Thoracic aorta (tissue), 2 donors: ENCODE measurements around the gene SLC17A2. TPM values are rescaled to one million over a fixed set of nuclear protein-coding genes. Genes with fewer than 3 reads are reported as not detected.

Source experiments
- ATAC-seq: fragments of 150-250 bp; one replicate; pipeline ENCODE4 v1.8.0; 2017; ENCODE audit warnings: low read depth; ENCODE audit not compliant: insufficient number of reproducible peaks, low FRiP score
- DNase-seq: peaks from one replicate; pipeline ENCODE4 v3.0.0-alpha.2; 2020; ENCODE audit warnings: low spot score
- H3K27ac ChIP-seq, 2 donors: fragments of 200-600 bp; sonication (generic); 1 replicate in 1 of 2; 2 replicates in 1 of 2; pipeline ENCODE4 v1.5.1; 2016; ENCODE audit warnings: mild to moderate bottlenecking in 2 of 2, moderate library complexity in 2 of 2
- H3K27me3 ChIP-seq: fragments of 200-600 bp; sonication (generic); replicated peaks from 2 replicates; pipeline ENCODE4 v1.6.0; 2016; ENCODE audit warnings: mild to moderate bottlenecking; ENCODE audit not compliant: insufficient read depth
- H3K36me3 ChIP-seq: fragments of 200-600 bp; sonication (generic); one replicate; pipeline ENCODE4 v1.5.1; 2016
- H3K4me1 ChIP-seq, 2 donors: fragments of 200-600 bp; sonication (generic); 1 replicate in 1 of 2; 2 replicates in 1 of 2; pipeline versions ENCODE4 v1.5.1 to v1.6.0; 2016; ENCODE audit warnings: low read depth in 2 of 2, mild to moderate bottlenecking in 1 of 2; ENCODE audit not compliant: control insufficient read depth in 1 of 2
- H3K4me3 ChIP-seq: fragments of 200-600 bp; sonication (generic); 2 replicates; pipeline ENCODE4 v1.5.1; 2016; ENCODE audit warnings: mild to moderate bottlenecking
- H3K9me3 ChIP-seq: fragments of 200-600 bp; sonication (generic); 2 replicates; pipeline ENCODE4 v1.5.1; 2016
- CTCF ChIP-seq: fragments of 200-600 bp; sonication (generic); IDR thresholded peaks from one replicate; pipeline ENCODE4 v1.5.1; 2019; ENCODE audit warnings: antibody characterized with exemption
- total RNA-seq, 2 donors: library from RNA; depleted of rRNA; stranded (reverse); fragments of >200 nt; gene quantifications; one replicate each; pipeline versions ENCODE4 v1.1.0 to v1.2.3, GENCODE V29; 2016

Gene SLC17A2
- total RNA-seq, 2 donors from 2014 or later: not detected

- DNase-seq (no peak), ATAC-seq (no peak)
- no peaks in the 10 kb centered on the region for H3K27me3 ChIP-seq
- TF ChIP-seq CTCF: no peak
- H3K4me3 ChIP-seq: no peak overlapping the region
- no peaks in the 10 kb centered on the region for H3K4me1 ChIP-seq
- no peak overlapping the region for H3K27ac ChIP-seq
- H3K36me3 ChIP-seq: no peaks in the 10 kb centered on the region
- no peaks in the 10 kb centered on the region for H3K9me3 ChIP-seq
These were observed 57.7 kb downstream of the SLC17A2 start for GRCh38 chr6:25872814-25873213.

GRCh38 chr6:25869840-25870239, 60.7 kb downstream of the SLC17A2 start:
- ATAC-seq (no peak), DNase-seq (no peak)
- H3K27ac ChIP-seq: no peak overlapping the region
- no peaks in the 10 kb centered on the region for H3K4me1 ChIP-seq
- no peak for TF ChIP-seq CTCF
- no peak overlapping the region for H3K4me3 ChIP-seq
- no peaks in the 10 kb centered on the region for H3K27me3 ChIP-seq
- H3K36me3 ChIP-seq: no peaks in the 10 kb centered on the region
- H3K9me3 ChIP-seq: no peaks in the 10 kb centered on the region

GRCh38 chr6:25868436-25869183, 61.9 kb downstream of the SLC17A2 start:
- Histone ChIP-seq H3K27ac (no peak overlapping the region), H3K9me3 (no peaks in the 10 kb centered on the region), H3K36me3 (no peaks in the 10 kb centered on the region), H3K4me3 (no peak overlapping the region), H3K27me3 (no peaks in the 10 kb centered on the region), H3K4me1 (no peaks in the 10 kb centered on the region)
- TF ChIP-seq CTCF: no peak
- ATAC-seq (no peak), DNase-seq (no peak)

GRCh38 chr6:25866011-25866410, 64.5 kb downstream of the SLC17A2 start:
- DNase-seq (no peak), ATAC-seq (no peak)
- TF ChIP-seq CTCF: no peak
- no peaks in the 10 kb centered on the region for H3K27me3 ChIP-seq
- no peaks in the 10 kb centered on the region for H3K9me3 ChIP-seq
- no peak overlapping the region for H3K27ac ChIP-seq
- peaks cover 0 to 4% of the 10 kb centered on the region in 2 donors for H3K4me1 ChIP-seq
- H3K4me3 ChIP-seq: no peak overlapping the region
- no peaks in the 10 kb centered on the region for H3K36me3 ChIP-seq

GRCh38 chr6:25863360-25863759, 67.1 kb downstream of the SLC17A2 start:
- TF ChIP-seq CTCF: no peak
- DNase-seq: no peak
- no peak overlapping the region for H3K27ac ChIP-seq
- H3K4me1 ChIP-seq: peaks cover 0 to 4% of the 10 kb centered on the region in 2 donors
- no peak for ATAC-seq
- no peaks in the 10 kb centered on the region for H3K9me3 ChIP-seq
- H3K36me3 ChIP-seq: no peaks in the 10 kb centered on the region
- no peak overlapping the region for H3K4me3 ChIP-seq
- no peaks in the 10 kb centered on the region for H3K27me3 ChIP-seq

Other genes with a start within 250 kb of the SLC17A2 start
- gene SLC17A4, start 175.9 kb downstream of the SLC17A2 start, total RNA-seq: not detected
- not detected for gene SLC17A1, start 98.6 kb downstream of the SLC17A2 start, total RNA-seq
- under 1 TPM in 1 of 2 donors, not detected in 1; 0.63 TPM for gene SLC17A3, start 56.4 kb downstream of the SLC17A2 start, total RNA-seq
- 10 to 100 TPM; 19.5 to 25.1 TPM for gene TRIM38, start 32.1 kb upstream of the SLC17A2 start, total RNA-seq
- 10 to 100 TPM in 1 of 2 donors, 1 to 10 TPM in 1; 8.7 to 10.1 TPM for gene HFE, start 156.7 kb upstream of the SLC17A2 start, total RNA-seq